ENCODE data around the gene ARHGEF9.

The ARHGEF9 gene

DNA sequence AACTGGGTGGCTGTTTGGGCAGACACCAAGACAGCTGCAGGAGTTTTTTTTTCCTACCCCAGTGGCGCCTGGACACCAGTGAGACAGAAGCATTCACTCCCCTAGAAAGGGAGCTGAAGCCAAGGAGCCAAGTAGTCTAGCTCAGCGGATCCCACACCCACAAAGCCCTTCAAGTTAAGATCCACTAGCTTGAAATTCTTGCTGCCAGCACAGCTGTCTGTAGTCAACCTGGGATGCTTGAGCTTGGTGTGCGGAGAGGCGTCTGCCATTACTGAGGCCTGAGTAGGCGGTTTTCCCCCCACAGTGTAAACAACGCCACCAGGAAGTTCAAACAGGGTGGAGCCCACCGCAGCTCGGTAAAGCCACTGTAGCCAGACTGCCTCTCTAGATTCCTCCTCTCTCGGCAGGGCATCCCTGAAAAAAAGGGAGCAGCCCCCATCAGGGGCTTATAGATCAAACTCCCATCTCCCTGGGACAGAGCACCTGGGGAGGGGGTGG lies 171.4 kb downstream of the ARHGEF9 start:
- Histone ChIP-seq H2AFZ (ENCODE audit: low read length) (no peak overlapping the region), H3K4me2 (ENCODE audit: low read depth, low read length) (no peak overlapping the region), H3K79me2 (ENCODE audit: low read length) (no peaks in the 10 kb centered on the region), H3K9me2 (replicated peaks; ENCODE audit: insufficient read depth, low read length) (no peaks in the 10 kb centered on the region), H3K27ac (ENCODE audit: low read length) (no peak overlapping the region), H3K9me3 (replicated peaks; ENCODE audit: insufficient read depth, low read length) (no peaks in the 10 kb centered on the region), H3K4me3 (ENCODE audit: low read length) (no peak overlapping the region), H3K9ac (ENCODE audit: low read length) (no peak overlapping the region), H3K27me3 (replicated peaks; ENCODE audit: insufficient read depth, low read length) (no peaks in the 10 kb centered on the region), H3K4me1 (ENCODE audit: low read length) (no peaks in the 10 kb centered on the region), H3K36me3 (replicated peaks; ENCODE audit: insufficient read depth, low read length) (no peaks in the 10 kb centered on the region), H3F3A (ENCODE audit: insufficient read depth, low read length) (no peaks in the 10 kb centered on the region), H4K20me1 (ENCODE audit: insufficient read depth, low read length) (no peaks in the 10 kb centered on the region)
- DNase-seq, result no peak
- TF ChIP-seq, protein P1, sequence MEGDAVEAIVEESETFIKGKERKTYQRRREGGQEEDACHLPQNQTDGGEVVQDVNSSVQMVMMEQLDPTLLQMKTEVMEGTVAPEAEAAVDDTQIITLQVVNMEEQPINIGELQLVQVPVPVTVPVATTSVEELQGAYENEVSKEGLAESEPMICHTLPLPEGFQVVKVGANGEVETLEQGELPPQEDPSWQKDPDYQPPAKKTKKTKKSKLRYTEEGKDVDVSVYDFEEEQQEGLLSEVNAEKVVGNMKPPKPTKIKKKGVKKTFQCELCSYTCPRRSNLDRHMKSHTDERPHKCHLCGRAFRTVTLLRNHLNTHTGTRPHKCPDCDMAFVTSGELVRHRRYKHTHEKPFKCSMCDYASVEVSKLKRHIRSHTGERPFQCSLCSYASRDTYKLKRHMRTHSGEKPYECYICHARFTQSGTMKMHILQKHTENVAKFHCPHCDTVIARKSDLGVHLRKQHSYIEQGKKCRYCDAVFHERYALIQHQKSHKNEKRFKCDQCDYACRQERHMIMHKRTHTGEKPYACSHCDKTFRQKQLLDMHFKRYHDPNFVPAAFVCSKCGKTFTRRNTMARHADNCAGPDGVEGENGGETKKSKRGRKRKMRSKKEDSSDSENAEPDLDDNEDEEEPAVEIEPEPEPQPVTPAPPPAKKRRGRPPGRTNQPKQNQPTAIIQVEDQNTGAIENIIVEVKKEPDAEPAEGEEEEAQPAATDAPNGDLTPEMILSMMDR (IDR thresholded peaks at IDR 0.05; ENCODE audit: low read length), result no peak
- no peak for TF ChIP-seq EZH2 (optimal IDR thresholded peaks at IDR 0.05; ENCODE audit: low read depth, low read length)
- TF ChIP-seq EZH2phosphoT487 (IDR thresholded peaks at IDR 0.05; ENCODE audit: low read length), result no peak

GRCh38 chrX:63585936-63586335 lies 199.1 kb downstream of the ARHGEF9 start:
- Histone ChIP-seq H3K36me3 (replicated peaks; ENCODE audit: insufficient read depth, low read length) (no peaks in the 10 kb centered on the region), H3F3A (ENCODE audit: insufficient read depth, low read length) (no peaks in the 10 kb centered on the region), H3K4me1 (ENCODE audit: low read length) (no peaks in the 10 kb centered on the region), H3K4me3 (ENCODE audit: low read length) (no peak overlapping the region), H3K9me2 (replicated peaks; ENCODE audit: insufficient read depth, low read length) (no peaks in the 10 kb centered on the region), H4K20me1 (ENCODE audit: insufficient read depth, low read length) (no peaks in the 10 kb centered on the region), H2AFZ (ENCODE audit: low read length) (no peak overlapping the region), H3K27ac (ENCODE audit: low read length) (no peak overlapping the region), H3K79me2 (ENCODE audit: low read length) (no peaks in the 10 kb centered on the region), H3K27me3 (replicated peaks; ENCODE audit: insufficient read depth, low read length) (no peaks in the 10 kb centered on the region), H3K9ac (ENCODE audit: low read length) (no peak overlapping the region), H3K9me3 (replicated peaks; ENCODE audit: insufficient read depth, low read length) (no peaks in the 10 kb centered on the region), H3K4me2 (ENCODE audit: low read depth, low read length) (no peak overlapping the region)
- TF ChIP-seq EZH2phosphoT487 (IDR thresholded peaks at IDR 0.05; ENCODE audit: low read length) (no peak), EZH2 (optimal IDR thresholded peaks at IDR 0.05; ENCODE audit: low read depth, low read length) (no peak)
- TF ChIP-seq, protein P1 (IDR thresholded peaks at IDR 0.05; ENCODE audit: low read length), result no peak
- DNase-seq, result no peak
